Progenitor cell of endocrine pancreas (in vitro differentiated cells): ENCODE data around the gene CYP39A1. TPM values are rescaled to one million over a fixed set of nuclear protein-coding genes. Genes with fewer than 3 reads are reported as not detected.

ENCODE experiments used
- DNase-seq: peaks from one replicate; pipeline ENCODE4 v3.0.0; 2021; ENCODE audit warnings: low spot score; ENCODE audit not compliant: unreplicated experiment
- H3K27ac Mint-ChIP-seq: 2 replicates; pipeline ENCODE4 v1.8.0; 2021; ENCODE audit warnings: mild to moderate bottlenecking, moderate library complexity, mixed read lengths
- H3K27me3 Mint-ChIP-seq: 2 replicates; pipeline ENCODE4 v1.8.0; 2021; ENCODE audit warnings: mixed read lengths
- H3K36me3 Mint-ChIP-seq: 2 replicates; pipeline ENCODE4 v1.8.0; 2022; ENCODE audit warnings: mixed read lengths; ENCODE audit not compliant: insufficient read depth
- H3K4me1 Mint-ChIP-seq: 2 replicates; pipeline ENCODE4 v1.8.0; 2021; ENCODE audit warnings: low read depth, mixed read lengths
- H3K4me3 Mint-ChIP-seq: 2 replicates; pipeline ENCODE4 v1.8.0; 2021; ENCODE audit warnings: low read depth, mild to moderate bottlenecking, moderate library complexity, mixed read lengths
- H3K9me3 Mint-ChIP-seq: 2 replicates; pipeline ENCODE4 v1.8.0; 2021; ENCODE audit warnings: low read depth, mixed read lengths
- total RNA-seq: library from RNA; stranded (reverse); gene quantifications from 2 replicates; pipeline ENCODE4 v1.2.1, GENCODE V29; 2021
- TF ChIP-seq, protein P1 (sequence below): fragments of 200-600 bp; sonication (generic); IDR thresholded peaks from one replicate; pipeline ENCODE4 v1.5.0; 2021; ENCODE audit warnings: antibody characterized with exemption, mild to moderate bottlenecking; ENCODE audit not compliant: unreplicated experiment

The CYP39A1 gene
- total RNA-seq, 1 donor from 2014 or later, result 10.3 TPM

- no peaks in the 10 kb centered on the region for H3K4me1 Mint-ChIP-seq
- H3K9me3 Mint-ChIP-seq, result peaks cover 3% of the 10 kb centered on the region
- H3K36me3 Mint-ChIP-seq, result peaks cover 1% of the 10 kb centered on the region
Observed at GRCh38 chr6:46677314-46677654, 24.7 kb upstream of the CYP39A1 start.

GRCh38 chr6:46676604-46677313 lies 24.1 kb upstream of the CYP39A1 start:
- peaks cover 3% of the 10 kb centered on the region for H3K9me3 Mint-ChIP-seq
- peaks cover 1% of the 10 kb centered on the region for H3K36me3 Mint-ChIP-seq
- no peaks in the 10 kb centered on the region for H3K4me1 Mint-ChIP-seq
- no peak for DNase-seq
- H3K4me3 Mint-ChIP-seq, result no peak overlapping the region
- H3K27me3 Mint-ChIP-seq, result no peaks in the 10 kb centered on the region
- TF ChIP-seq, protein P1, sequence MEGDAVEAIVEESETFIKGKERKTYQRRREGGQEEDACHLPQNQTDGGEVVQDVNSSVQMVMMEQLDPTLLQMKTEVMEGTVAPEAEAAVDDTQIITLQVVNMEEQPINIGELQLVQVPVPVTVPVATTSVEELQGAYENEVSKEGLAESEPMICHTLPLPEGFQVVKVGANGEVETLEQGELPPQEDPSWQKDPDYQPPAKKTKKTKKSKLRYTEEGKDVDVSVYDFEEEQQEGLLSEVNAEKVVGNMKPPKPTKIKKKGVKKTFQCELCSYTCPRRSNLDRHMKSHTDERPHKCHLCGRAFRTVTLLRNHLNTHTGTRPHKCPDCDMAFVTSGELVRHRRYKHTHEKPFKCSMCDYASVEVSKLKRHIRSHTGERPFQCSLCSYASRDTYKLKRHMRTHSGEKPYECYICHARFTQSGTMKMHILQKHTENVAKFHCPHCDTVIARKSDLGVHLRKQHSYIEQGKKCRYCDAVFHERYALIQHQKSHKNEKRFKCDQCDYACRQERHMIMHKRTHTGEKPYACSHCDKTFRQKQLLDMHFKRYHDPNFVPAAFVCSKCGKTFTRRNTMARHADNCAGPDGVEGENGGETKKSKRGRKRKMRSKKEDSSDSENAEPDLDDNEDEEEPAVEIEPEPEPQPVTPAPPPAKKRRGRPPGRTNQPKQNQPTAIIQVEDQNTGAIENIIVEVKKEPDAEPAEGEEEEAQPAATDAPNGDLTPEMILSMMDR, result no peak
- no peak overlapping the region for H3K27ac Mint-ChIP-seq

More at GRCh38 chr6:46677314-46677654, 24.7 kb upstream of the CYP39A1 start:
- TF ChIP-seq, protein P1, result peak; percentile 57
- H3K27ac Mint-ChIP-seq, result no peak overlapping the region
- DNase-seq, result no peak
- H3K4me3 Mint-ChIP-seq, result no peak overlapping the region
- no peaks in the 10 kb centered on the region for H3K27me3 Mint-ChIP-seq

DNA sequence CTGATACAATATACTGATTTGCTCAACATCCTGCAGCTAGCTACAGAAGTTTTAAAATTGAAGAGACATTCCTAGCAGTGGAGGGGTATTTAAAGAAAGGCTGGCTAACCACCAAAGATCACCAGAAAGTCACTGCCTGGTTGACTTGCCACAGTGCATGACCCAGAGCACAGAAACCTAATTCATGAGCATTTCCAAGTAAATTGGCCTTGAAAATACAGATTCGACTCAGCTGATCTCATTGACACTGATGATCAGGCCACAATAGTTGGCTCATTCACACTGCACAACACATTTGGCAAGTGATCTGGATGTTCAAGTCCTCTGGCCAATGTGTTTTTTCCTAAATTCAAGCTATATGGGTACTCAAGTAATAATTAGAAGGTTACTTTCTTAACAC lies 21.8 kb upstream of the CYP39A1 start:
- Mint-ChIP-seq H3K27me3 (no peaks in the 10 kb centered on the region), H3K4me3 (no peak overlapping the region), H3K36me3 (peaks cover 3% of the 10 kb centered on the region), H3K27ac (no peak overlapping the region), H3K9me3 (no peaks in the 10 kb centered on the region), H3K4me1 (no peaks in the 10 kb centered on the region)
- no peak for DNase-seq
- TF ChIP-seq, protein P1, result no peak

GRCh38 chr6:46667377-46667776 lies 14.8 kb upstream of the CYP39A1 start:
- Mint-ChIP-seq H3K4me1 (no peaks in the 10 kb centered on the region), H3K27me3 (no peaks in the 10 kb centered on the region), H3K4me3 (no peak overlapping the region), H3K36me3 (peaks cover 9% of the 10 kb centered on the region), H3K27ac (no peak overlapping the region), H3K9me3 (no peaks in the 10 kb centered on the region)
- TF ChIP-seq, protein P1, result no peak
- no peak for DNase-seq

- H3K27me3 Mint-ChIP-seq, result no peaks in the 10 kb centered on the region
- no peaks in the 10 kb centered on the region for H3K9me3 Mint-ChIP-seq
- TF ChIP-seq, protein P1, result no peak
Observed at GRCh38 chr6:46661483-46661882, 8.9 kb upstream of the CYP39A1 start.

More at GRCh38 chr6:46661483-46661882, 8.9 kb upstream of the CYP39A1 start:
- Mint-ChIP-seq H3K4me1 (peaks cover 3% of the 10 kb centered on the region), H3K27ac (no peak overlapping the region), H3K36me3 (peaks cover 3% of the 10 kb centered on the region), H3K4me3 (no peak overlapping the region)
- DNase-seq, result no peak
